OCI-LY3 (cell line): ENCODE data around the gene PBX4.

Source experiments
- H2AFZ ChIP-seq: fragments of 200-600, 300-600 bp; shearing (Covaris generic); 2 replicates; pipeline ENCODE4 v1.6.0; 2014; ENCODE audit warnings: antibody characterized with exemption, low read depth, low read length
- H3K27ac ChIP-seq: fragments of 200-600, 300-600 bp; sonication (generic); 2 replicates; pipeline ENCODE4 v1.5.1; 2014; ENCODE audit warnings: mild to moderate bottlenecking, low read length, moderate library complexity, mixed read lengths
- H3K27me3 ChIP-seq: fragments of 200-600, 300-600 bp; sonication (generic); 2 replicates; pipeline ENCODE4 v1.6.1; 2014; ENCODE audit warnings: low read depth, low read length, mixed read lengths
- H3K36me3 ChIP-seq: fragments of 200-600, 300-600 bp; sonication (generic); replicated peaks from 2 replicates; pipeline ENCODE3; 2014; ENCODE audit warnings: low read depth, low read length, mixed read lengths
- H3K4me1 ChIP-seq: fragments of 300-600, 200-600 bp; sonication (generic); 2 replicates; pipeline ENCODE4 v1.6.1; 2014; ENCODE audit warnings: low read length, mixed read lengths
- H3K4me2 ChIP-seq: fragments of 200-600, 300-600 bp; sonication (generic); 2 replicates; pipeline ENCODE4 v1.6.1; 2014; ENCODE audit warnings: low read length, mixed read lengths
- H3K4me3 ChIP-seq: fragments of 300-600, 200-600 bp; sonication (generic); 2 replicates; pipeline ENCODE4 v1.5.1; 2014; ENCODE audit warnings: antibody characterized with exemption, mild to moderate bottlenecking, low read length, moderate library complexity
- H3K79me2 ChIP-seq: fragments of 300-600, 200-600 bp; shearing (Covaris generic); 2 replicates; pipeline ENCODE4 v1.6.1; 2014; ENCODE audit warnings: mild to moderate bottlenecking, low read length, mixed read lengths
- H3K9ac ChIP-seq: fragments of 300-600, 200-600 bp; shearing (Covaris generic); 2 replicates; pipeline ENCODE4 v1.6.0; 2014; ENCODE audit warnings: mild to moderate bottlenecking, low read length, moderate library complexity
- H3K9me3 ChIP-seq: fragments of 200-600, 300-600 bp; shearing (Covaris generic); 2 replicates; pipeline ENCODE4 v1.6.1; 2014; ENCODE audit warnings: low read length, mixed read lengths; ENCODE audit not compliant: insufficient read depth
- H4K20me1 ChIP-seq: fragments of 200-600, 300-600 bp; sonication (generic); 2 replicates; pipeline ENCODE4 v1.6.1; 2016; ENCODE audit warnings: low read length, mixed read lengths; ENCODE audit not compliant: insufficient read depth
- EZH2phosphoT487 ChIP-seq: fragments of 200-600 bp; shearing (Covaris generic); IDR thresholded peaks from 2 replicates; pipeline ENCODE4 v1.6.1; 2018; ENCODE audit warnings: antibody characterized with exemption, mixed run types, low read depth
- TF ChIP-seq, protein P1 (sequence below): fragments of 200-600, 300-600 bp; sonication (generic); IDR thresholded peaks from 2 replicates; pipeline ENCODE4 v1.5.1; 2014; ENCODE audit warnings: antibody characterized with exemption, low read length, low read depth

Gene PBX4

GRCh38 chr19:19558055-19558454 is 60.4 kb downstream of the PBX4 start:
- no peaks in the 10 kb centered on the region for H4K20me1 ChIP-seq
- H3K9ac ChIP-seq: no peak overlapping the region
- H3K4me3 ChIP-seq: no peak overlapping the region
- no peak overlapping the region for H2AFZ ChIP-seq
- TF ChIP-seq, protein P1, sequence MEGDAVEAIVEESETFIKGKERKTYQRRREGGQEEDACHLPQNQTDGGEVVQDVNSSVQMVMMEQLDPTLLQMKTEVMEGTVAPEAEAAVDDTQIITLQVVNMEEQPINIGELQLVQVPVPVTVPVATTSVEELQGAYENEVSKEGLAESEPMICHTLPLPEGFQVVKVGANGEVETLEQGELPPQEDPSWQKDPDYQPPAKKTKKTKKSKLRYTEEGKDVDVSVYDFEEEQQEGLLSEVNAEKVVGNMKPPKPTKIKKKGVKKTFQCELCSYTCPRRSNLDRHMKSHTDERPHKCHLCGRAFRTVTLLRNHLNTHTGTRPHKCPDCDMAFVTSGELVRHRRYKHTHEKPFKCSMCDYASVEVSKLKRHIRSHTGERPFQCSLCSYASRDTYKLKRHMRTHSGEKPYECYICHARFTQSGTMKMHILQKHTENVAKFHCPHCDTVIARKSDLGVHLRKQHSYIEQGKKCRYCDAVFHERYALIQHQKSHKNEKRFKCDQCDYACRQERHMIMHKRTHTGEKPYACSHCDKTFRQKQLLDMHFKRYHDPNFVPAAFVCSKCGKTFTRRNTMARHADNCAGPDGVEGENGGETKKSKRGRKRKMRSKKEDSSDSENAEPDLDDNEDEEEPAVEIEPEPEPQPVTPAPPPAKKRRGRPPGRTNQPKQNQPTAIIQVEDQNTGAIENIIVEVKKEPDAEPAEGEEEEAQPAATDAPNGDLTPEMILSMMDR: no peak
- no peak for TF ChIP-seq EZH2phosphoT487
- no peaks in the 10 kb centered on the region for H3K79me2 ChIP-seq
- no peak overlapping the region for H3K4me2 ChIP-seq
- H3K27ac ChIP-seq: no peak overlapping the region
- H3K4me1 ChIP-seq: no peaks in the 10 kb centered on the region
- H3K9me3 ChIP-seq: no peaks in the 10 kb centered on the region
- no peaks in the 10 kb centered on the region for H3K27me3 ChIP-seq
- H3K36me3 ChIP-seq: no peaks in the 10 kb centered on the region

DNA sequence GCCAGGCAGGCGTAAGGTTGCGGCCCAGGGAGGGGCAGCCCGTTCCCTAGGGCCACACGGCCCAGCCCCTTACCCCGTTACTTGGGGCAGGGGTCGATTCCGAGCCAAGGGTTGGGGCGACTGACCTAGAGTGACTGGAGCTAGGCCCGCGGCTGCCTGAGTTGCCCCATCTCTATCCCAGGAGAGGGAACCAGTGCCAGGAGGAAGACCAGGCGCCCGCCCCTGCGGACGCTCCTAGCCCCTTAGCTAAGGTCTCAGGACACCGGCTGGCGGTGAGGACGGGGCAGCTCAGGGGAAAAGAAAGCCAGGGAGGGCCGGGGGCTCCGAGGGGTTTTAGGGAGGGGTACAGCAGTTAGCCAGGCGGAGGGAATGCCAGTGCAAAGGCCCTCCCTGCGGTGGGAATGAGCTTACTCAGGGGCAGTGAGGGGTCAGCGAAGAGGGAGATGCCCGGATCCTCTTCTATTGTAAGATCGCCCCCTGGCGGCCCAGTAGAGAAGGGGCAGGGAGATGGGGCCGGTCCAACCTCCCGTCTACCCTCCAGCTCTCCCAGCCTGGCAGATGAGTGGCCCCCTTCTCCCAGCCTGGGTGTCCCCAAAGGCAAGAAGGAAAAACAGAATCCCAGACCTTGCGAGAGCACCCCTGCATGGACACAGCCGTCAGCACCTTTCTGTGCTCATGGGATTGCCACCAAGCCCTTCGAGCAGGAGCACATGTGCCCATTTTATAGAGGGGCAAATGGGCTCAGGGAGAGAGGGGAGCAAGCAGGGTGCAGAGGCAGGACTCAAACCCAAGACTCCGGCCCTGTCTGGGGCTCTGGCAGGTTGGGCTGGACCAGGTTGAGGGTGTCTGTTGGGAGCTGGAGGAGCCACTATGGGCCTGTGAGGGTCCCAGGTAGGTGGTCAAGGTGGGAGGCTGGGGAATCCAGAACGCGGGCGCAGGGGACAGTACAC is 64.1 kb downstream of the PBX4 start:
- TF ChIP-seq EZH2phosphoT487: no peak
- TF ChIP-seq, protein P1: peak; percentile 74
- Histone ChIP-seq H3K4me1 (no peaks in the 10 kb centered on the region), H3K9ac (no peak overlapping the region), H2AFZ (no peak overlapping the region), H3K27me3 (no peaks in the 10 kb centered on the region), H3K27ac (no peak overlapping the region), H3K36me3 (no peaks in the 10 kb centered on the region), H3K4me3 (no peak overlapping the region), H4K20me1 (no peaks in the 10 kb centered on the region), H3K79me2 (no peaks in the 10 kb centered on the region), H3K4me2 (no peak overlapping the region), H3K9me3 (no peaks in the 10 kb centered on the region)

- H3K4me1 ChIP-seq: no peaks in the 10 kb centered on the region
- H3K27me3 ChIP-seq: no peaks in the 10 kb centered on the region
- H3K9ac ChIP-seq: no peak overlapping the region
- H3K27ac ChIP-seq: no peak overlapping the region
- no peaks in the 10 kb centered on the region for H3K9me3 ChIP-seq
- H3K79me2 ChIP-seq: no peaks in the 10 kb centered on the region
- no peak overlapping the region for H2AFZ ChIP-seq
- no peak overlapping the region for H3K4me2 ChIP-seq
- H3K4me3 ChIP-seq: no peak overlapping the region
- no peaks in the 10 kb centered on the region for H3K36me3 ChIP-seq
- TF ChIP-seq EZH2phosphoT487: no peak
- TF ChIP-seq, protein P1: no peak
- H4K20me1 ChIP-seq: no peaks in the 10 kb centered on the region
These were observed 64.8 kb downstream of the PBX4 start for GRCh38 chr19:19553670-19554069.

- no peak overlapping the region for H3K27ac ChIP-seq
- H3K4me1 ChIP-seq: no peaks in the 10 kb centered on the region
- H3K9ac ChIP-seq: no peak overlapping the region
- no peak overlapping the region for H3K4me2 ChIP-seq
- no peak overlapping the region for H3K4me3 ChIP-seq
- no peaks in the 10 kb centered on the region for H3K27me3 ChIP-seq
- no peak for TF ChIP-seq EZH2phosphoT487
- TF ChIP-seq, protein P1: peak; percentile 43
- no peaks in the 10 kb centered on the region for H3K79me2 ChIP-seq
- no peaks in the 10 kb centered on the region for H4K20me1 ChIP-seq
- no peak overlapping the region for H2AFZ ChIP-seq
- H3K36me3 ChIP-seq: no peaks in the 10 kb centered on the region
- no peaks in the 10 kb centered on the region for H3K9me3 ChIP-seq
These were observed 65.7 kb downstream of the PBX4 start for GRCh38 chr19:19552798-19553197.
